Measurements from ENCODE around the gene PLPP7.
"Not testable (repeated sequence)": the region's sequence is repeated elsewhere in the genome, so short reads cannot be mapped to it uniquely, and the experiment has no call there.

PLPP7 gene

GRCh38 chr9:131270171-131271015 is 19.1 kb upstream of the PLPP7 start:
- DNase-seq = no peak

- not testable (repeated sequence) for DNase-seq
Measured at GRCh38 chr9:131271016-131271273, 18.6 kb upstream of the PLPP7 start.

DNA sequence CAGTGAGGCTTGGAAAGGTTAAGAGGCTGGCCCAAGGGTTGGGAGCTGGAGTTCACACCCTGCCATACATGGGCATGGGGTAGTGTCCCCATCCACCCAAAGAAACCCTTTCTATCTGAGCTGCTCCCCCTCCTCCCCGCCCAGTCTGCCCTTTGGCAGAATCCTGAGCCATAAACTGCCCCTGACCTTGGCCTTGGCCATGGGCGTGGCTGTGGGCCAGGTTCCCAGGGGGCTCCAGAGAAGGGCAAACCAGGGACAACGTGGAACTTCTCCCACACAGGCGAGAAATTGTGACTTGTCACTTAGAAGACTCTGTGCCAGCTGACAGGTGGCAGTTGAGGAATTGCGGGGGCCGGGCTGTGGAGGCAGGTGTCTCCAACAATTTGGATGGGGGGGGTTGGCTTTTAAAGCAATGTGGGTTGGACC is 18.0 kb upstream of the PLPP7 start:
- no peak for DNase-seq

DNA sequence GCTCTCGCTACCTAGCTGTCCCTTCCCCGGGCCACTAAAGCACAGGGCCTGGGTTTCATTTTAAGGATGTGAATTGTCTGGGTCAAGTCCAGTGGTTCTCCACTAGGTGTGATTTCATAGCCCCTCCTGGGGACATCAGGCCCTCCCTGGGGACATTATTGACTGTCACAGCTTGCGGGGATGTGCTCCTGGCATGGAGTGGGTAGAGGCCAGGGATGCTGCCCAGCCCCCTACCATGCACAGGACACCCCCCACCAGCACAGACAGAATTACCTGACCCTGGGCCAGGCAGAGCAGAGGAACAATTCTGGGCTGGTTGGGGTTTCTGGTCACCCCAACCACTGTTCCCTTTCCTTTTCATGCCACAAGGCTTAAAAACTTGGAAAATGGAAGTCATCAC is 17.3 kb upstream of the PLPP7 start:
- no peak for DNase-seq

DNA sequence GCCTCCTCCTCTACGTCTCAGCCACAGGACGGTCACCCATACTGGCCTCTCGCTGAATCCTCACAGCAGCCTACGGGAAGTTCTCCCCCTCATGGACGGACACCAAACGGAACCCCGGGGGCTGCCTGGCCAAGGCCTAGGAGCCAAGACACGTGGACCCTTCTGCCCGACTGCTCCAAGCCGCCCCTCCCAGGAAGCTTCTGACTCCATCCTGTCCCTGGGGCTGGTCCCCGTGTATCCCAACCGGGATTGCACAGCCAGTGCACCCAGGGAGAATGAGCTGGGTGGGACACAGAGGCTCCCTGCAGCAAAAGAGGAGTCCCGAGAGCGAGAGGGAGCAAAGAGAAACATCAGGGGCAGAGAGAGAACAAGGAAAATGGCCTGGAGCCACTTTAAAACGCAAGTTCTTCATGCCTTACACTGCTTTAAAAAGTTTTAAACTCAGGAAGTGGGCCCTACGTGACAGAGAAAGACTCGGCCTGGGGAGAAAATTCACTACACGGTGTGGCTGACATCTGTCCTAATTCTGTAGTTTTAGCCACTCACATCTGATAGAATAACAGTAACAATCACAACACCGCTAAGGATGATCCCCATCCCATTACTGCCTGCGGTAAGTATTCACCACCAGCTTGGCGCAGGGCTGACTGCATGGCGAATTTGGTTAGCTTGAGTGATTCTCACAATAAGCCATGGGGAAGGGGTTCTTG is 16.2 kb upstream of the PLPP7 start:
- DNase-seq = no peak

GRCh38 chr9:131273856-131274673 is 15.5 kb upstream of the PLPP7 start:
- DNase-seq = no peak

DNA sequence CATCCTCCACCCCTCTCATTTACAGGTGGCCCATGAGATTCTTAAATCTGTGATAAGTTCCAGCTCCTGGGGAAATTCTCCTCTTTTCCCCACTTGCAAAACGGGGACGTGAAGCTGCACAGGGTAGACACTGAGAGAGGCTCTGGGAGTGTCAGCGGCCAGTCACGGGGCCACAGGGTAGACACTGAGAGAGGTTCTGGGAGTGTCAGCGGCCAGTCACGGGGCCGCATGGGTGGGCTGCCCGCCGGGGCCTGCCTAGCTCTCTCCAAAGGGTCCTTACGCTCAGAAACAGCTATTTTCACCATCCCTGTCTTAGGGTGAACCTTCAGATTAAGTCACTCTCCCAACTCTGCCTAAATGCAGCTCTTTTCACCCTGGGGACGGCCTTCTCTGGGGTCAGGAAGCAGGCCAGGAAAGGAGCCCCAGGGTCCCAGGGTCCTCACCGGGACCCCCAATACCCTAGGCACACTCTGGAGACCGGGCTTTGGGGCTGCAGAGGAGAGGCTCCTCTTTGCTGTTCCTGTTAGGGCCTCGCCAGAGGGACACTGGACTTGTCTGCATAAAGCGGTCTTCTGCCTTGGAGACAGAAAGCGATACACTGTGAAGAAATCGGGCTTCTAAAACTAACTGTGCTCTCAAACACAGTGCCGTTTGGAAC is 14.7 kb upstream of the PLPP7 start:
- no peak for DNase-seq

- no peak for DNase-seq
Measured at GRCh38 chr9:131275332-131276093, 14.0 kb upstream of the PLPP7 start.

- DNase-seq = no peak
Measured at GRCh38 chr9:131276094-131276888, 13.2 kb upstream of the PLPP7 start, which contains the start of gene FAM78A. Gene FAM78A, minus strand, starts transcription at chr9:131276510. Its CDS starts 331 bp downstream, at chr9:131276179.

- no peak for DNase-seq
Measured at GRCh38 chr9:131276891-131277286, 12.6 kb upstream of the PLPP7 start.

GRCh38 chr9:131277287-131277909 is 12.1 kb upstream of the PLPP7 start:
- no peak for DNase-seq

- peak; percentile 58 for DNase-seq
Measured at GRCh38 chr9:131277910-131278701, 11.4 kb upstream of the PLPP7 start.

- DNase-seq = no peak
Measured at GRCh38 chr9:131278702-131279111, 10.8 kb upstream of the PLPP7 start.

- no peak for DNase-seq
Measured at GRCh38 chr9:131279196-131279862, 10.2 kb upstream of the PLPP7 start.

GRCh38 chr9:131279863-131280570 is 9.5 kb upstream of the PLPP7 start:
- no peak for DNase-seq

- no peak for DNase-seq
Measured at GRCh38 chr9:131280660-131281059, 8.9 kb upstream of the PLPP7 start.

- DNase-seq = no peak
Measured at GRCh38 chr9:131281119-131281965, 8.2 kb upstream of the PLPP7 start.

DNA sequence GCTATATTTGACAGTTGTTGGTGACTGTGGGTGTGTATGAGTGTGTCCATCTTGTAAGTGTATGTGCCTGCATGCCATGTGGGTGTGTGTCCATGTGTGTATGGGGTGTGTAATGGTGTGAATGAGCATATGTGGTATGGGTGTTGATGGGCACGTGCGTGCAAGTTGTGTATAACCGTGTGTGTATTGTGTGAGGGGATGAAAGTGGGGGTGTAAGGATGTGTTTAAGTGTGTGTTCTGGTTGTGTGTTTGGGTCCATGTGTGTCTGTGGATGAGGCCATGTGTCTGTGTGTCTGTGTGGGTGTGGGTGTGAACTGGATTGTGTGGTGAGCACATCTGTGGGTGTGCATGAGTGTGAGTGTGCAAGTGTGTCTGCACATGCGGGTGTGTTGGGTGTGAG is 7.3 kb upstream of the PLPP7 start:
- no peak for DNase-seq

Measured in activated gamma-delta T cell treated with Interleukin-2 at 50 U/mL for 16 hours (primary cell).